HL-60/S4 (cell line): ENCODE data around the gene DNASE2B.

Source experiments
- in situ Hi-C: fragments of 300-500 bp; cut with MboI; formaldehyde crosslinking; loops from 2 replicates; pipeline ENCODE4 v1.14.3; 2022; ENCODE audit warnings: low sequenced_read_pairs

Gene DNASE2B

DNA sequence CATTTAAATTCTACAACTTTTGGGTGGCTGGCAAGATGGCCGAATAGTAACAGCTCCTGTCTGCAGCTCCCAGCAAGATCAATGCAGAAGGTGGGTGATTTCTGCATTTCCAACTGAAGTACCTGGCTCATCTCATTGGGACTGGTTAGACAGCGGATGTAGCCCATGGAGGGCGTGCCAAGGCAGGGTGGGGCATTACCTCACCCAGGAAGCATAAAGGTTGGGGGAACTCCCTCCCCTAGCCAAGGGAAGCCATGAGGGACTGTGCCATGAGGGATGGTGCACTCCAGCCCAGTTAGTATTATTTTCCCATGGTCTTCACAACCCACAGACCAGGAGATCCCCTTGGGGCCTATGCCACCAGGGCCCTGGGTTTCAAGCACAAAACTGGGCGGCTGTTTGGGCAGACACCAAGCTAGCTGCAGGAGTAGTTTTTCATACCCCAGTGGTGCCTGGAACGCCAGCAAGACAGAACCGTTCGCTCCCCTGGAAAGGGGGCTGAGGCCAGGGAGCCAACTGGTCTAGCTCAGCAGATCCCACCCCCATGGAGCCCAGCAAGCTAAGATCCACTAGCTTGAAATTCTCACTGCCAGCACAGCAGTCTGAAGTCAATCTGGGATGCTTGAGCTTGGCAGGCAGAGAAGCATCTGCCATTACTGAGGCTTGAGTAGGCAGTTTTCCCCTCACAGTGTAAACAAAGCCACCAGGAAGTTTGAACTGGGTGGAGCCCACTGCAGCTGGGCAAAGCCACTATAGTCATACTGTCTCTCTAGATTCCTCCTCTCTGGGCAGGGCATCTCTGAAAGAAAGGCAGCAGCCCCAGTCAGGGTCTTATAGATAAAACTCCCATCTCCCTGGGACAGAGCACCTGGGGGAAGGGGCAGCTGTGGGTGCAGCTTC is 44.7 kb downstream of the DNASE2B start:
- in situ Hi-C loops, result loop anchor here (25.0 kb wide), 3 partner anchors 319 to 531 kb away; no protein-coding TSS in a partner anchor

- in situ Hi-C loops, result loop anchor here (25.0 kb wide), 3 partner anchors 314 to 536 kb away; no protein-coding TSS in a partner anchor
These were observed 50.4 kb downstream of the DNASE2B start for GRCh38 chr1:84448704-84449103.

GRCh38 chr1:84450910-84451309 is 52.6 kb downstream of the DNASE2B start:
- in situ Hi-C loops, result no loop called here

- in situ Hi-C loops, result no loop called here
These were observed 54.2 kb downstream of the DNASE2B start for GRCh38 chr1:84452436-84452835.

DNA sequence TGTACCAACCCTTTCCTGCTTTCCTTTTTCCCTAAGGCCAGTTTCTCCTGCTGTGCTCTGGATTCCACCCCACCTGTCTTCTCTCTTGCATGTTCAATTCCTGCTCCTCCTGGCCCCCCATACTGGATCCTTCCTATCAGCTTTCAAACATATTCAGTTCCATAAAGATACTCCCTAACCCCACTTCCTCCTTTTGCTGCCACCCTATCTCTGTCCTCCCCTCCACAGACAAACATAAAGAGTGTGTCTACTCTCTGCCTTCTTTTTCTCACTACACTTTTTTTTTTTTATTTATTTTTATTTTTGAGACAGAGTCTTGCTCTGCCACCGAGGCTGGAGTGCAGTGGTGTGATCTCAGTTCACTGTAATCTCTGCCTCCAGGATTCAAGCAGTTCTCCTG is 63.8 kb downstream of the DNASE2B start:
- in situ Hi-C loops, result no loop called here
